ENCODE measurements around the gene PIEZO2. TPM values are rescaled to one million over a fixed set of nuclear protein-coding genes. Genes with fewer than 3 reads are reported as not detected.

PIEZO2 gene
- total RNA-seq, 1 donor from 2014 or later: 134 TPM

DNA sequence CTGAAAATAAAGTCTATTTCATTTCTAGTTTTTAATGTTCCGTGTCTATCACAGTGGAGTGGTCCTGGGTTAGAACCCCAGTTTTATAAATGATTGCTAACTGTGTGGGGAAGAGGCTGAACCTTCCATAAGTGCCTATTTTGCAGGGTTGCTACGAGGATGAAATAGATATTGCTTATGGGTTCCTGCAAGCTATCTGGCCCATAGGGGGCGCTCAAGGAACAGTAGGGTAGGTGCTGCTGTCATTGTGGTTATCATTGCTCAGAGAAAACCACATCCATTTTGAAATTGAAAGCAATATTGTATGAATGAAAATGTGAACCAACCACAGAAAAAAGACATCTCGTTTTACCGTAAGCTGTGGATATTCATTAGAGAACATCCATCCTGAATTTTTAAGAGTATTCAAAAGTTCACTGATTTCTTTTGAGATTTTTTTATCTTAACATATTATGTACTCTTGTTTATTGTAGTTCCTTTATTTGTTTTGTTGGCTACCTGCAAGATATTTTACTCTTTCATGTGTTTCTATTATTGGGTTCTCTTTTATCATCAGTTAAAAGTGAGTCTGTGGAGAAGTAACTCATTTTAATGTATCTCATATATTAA lies 362.0 kb downstream of the PIEZO2 start:
- no peaks in the 10 kb centered on the region for H3K9me3 Mint-ChIP-seq (ENCODE audit: unreplicated experiment)
- peaks cover 56% of the 10 kb centered on the region for H3K36me3 Mint-ChIP-seq (ENCODE audit: unreplicated experiment)
- no peaks in the 10 kb centered on the region for H3K27me3 Mint-ChIP-seq (ENCODE audit: unreplicated experiment)
- DNase-seq (ENCODE audit: extremely low spot score, unreplicated experiment): peak; percentile 91
- H3K4me3 Mint-ChIP-seq (ENCODE audit: unreplicated experiment): no peak overlapping the region
- no peak overlapping the region for H3K27ac Mint-ChIP-seq (ENCODE audit: unreplicated experiment)
- TF ChIP-seq, protein P1, sequence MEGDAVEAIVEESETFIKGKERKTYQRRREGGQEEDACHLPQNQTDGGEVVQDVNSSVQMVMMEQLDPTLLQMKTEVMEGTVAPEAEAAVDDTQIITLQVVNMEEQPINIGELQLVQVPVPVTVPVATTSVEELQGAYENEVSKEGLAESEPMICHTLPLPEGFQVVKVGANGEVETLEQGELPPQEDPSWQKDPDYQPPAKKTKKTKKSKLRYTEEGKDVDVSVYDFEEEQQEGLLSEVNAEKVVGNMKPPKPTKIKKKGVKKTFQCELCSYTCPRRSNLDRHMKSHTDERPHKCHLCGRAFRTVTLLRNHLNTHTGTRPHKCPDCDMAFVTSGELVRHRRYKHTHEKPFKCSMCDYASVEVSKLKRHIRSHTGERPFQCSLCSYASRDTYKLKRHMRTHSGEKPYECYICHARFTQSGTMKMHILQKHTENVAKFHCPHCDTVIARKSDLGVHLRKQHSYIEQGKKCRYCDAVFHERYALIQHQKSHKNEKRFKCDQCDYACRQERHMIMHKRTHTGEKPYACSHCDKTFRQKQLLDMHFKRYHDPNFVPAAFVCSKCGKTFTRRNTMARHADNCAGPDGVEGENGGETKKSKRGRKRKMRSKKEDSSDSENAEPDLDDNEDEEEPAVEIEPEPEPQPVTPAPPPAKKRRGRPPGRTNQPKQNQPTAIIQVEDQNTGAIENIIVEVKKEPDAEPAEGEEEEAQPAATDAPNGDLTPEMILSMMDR (IDR thresholded peaks at IDR 0.05): peak; percentile 90
- no peaks in the 10 kb centered on the region for H3K4me1 Mint-ChIP-seq (ENCODE audit: unreplicated experiment)

DNA sequence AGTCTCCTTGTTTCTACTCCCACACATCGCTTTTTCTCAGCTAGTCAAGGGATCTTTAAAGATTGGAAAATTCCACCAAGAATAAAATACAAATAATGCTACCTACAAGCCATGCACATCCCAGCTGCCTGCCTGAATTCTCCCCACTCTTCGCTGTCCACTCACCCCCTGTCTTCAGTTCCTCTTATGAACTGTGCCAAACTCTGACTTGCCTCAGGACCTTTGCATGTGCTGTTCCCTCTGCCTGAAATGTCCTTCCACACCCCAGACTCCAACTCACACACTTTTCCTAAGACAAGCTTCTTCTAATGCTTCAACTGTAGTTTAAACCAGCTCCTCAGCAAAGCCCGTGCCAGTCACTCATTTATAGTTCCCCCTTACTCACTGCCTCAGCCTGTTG lies 363.6 kb downstream of the PIEZO2 start:
- Mint-ChIP-seq H3K4me1 (ENCODE audit: unreplicated experiment) (no peaks in the 10 kb centered on the region), H3K27me3 (ENCODE audit: unreplicated experiment) (no peaks in the 10 kb centered on the region), H3K4me3 (ENCODE audit: unreplicated experiment) (no peak overlapping the region), H3K27ac (ENCODE audit: unreplicated experiment) (peak overlapping the region; percentile 9), H3K9me3 (ENCODE audit: unreplicated experiment) (no peaks in the 10 kb centered on the region), H3K36me3 (ENCODE audit: unreplicated experiment) (peaks cover 48% of the 10 kb centered on the region)
- DNase-seq (ENCODE audit: extremely low spot score, unreplicated experiment): no peak
- TF ChIP-seq, protein P1 (IDR thresholded peaks at IDR 0.05): no peak

DNA sequence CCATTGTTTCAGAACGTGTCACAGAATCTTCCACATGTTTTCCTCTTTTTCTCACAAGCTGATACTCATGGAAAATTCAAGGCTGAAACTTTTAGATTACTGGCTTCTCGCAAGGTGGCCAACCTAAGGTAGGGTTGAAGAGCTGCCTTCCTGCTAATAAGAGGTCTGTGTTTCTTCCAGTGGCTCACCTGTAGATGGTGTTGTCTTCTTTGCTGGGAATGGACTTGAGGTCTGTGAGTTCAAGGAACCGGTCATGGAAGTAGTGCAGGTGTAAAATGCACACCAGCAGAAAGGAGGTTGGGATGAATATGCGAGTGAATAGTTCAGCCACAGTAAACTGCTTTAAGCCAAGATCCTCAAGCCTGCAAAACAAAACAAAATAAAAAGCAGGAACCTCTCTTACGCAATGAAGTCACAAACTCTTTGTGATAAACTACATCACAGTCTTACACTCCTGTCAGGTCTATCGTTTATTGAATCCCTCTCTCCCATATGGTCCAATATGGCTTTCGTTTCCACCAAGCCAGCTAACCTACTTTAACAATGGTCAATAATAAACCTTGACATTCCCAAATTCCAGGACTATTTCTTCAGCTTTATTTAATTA lies 364.7 kb downstream of the PIEZO2 start:
- Mint-ChIP-seq H3K36me3 (ENCODE audit: unreplicated experiment) (peaks cover 52% of the 10 kb centered on the region), H3K27ac (ENCODE audit: unreplicated experiment) (no peak overlapping the region), H3K4me3 (ENCODE audit: unreplicated experiment) (no peak overlapping the region), H3K9me3 (ENCODE audit: unreplicated experiment) (no peaks in the 10 kb centered on the region), H3K4me1 (ENCODE audit: unreplicated experiment) (no peaks in the 10 kb centered on the region), H3K27me3 (ENCODE audit: unreplicated experiment) (no peaks in the 10 kb centered on the region)
- no peak for DNase-seq (ENCODE audit: extremely low spot score, unreplicated experiment)
- TF ChIP-seq, protein P1 (IDR thresholded peaks at IDR 0.05): no peak

DNA sequence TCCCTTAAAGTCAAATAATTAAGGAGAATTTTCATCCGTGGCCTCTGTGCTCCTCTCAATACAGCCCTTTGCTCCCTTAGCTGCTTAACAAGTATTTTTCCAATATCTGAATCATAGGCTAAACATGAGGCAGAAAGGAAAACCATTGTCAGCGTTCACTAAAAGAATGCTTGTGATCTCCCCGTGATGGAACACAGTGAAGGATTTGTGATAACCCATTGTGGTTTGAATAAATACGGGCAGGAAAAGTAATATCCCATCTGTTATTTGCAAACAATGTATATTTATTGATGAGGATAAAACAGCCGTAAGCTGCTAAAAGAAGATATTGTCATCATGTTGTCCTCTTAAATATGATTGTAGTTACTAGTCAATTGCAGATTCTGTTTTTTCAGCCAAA lies 365.4 kb downstream of the PIEZO2 start:
- Mint-ChIP-seq H3K4me1 (ENCODE audit: unreplicated experiment) (no peaks in the 10 kb centered on the region), H3K27me3 (ENCODE audit: unreplicated experiment) (no peaks in the 10 kb centered on the region), H3K27ac (ENCODE audit: unreplicated experiment) (no peak overlapping the region), H3K4me3 (ENCODE audit: unreplicated experiment) (no peak overlapping the region), H3K9me3 (ENCODE audit: unreplicated experiment) (no peaks in the 10 kb centered on the region), H3K36me3 (ENCODE audit: unreplicated experiment) (peaks cover 50% of the 10 kb centered on the region)
- DNase-seq (ENCODE audit: extremely low spot score, unreplicated experiment): no peak
- TF ChIP-seq, protein P1 (IDR thresholded peaks at IDR 0.05): no peak

DNA sequence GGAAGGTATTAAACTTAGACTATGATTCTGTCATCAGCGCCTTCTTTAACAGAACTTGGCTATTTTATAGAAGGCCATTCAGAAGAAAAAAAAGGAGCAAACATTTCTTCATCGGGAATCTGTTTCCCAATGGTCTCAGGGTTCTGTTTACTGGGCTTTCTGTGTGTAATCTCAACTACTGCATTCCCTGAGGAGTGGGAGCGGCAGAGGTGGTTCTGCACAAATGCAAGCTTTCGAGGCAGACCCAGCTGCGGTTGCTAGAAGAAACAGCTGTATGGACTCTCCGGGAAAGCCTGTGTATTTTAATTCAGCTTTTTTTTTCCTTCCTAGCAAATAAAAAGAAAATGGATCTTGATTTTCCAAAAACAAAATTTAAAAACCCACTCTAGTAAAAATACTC lies 372.9 kb downstream of the PIEZO2 start:
- TF ChIP-seq, protein P1 (IDR thresholded peaks at IDR 0.05): no peak
- Mint-ChIP-seq H3K9me3 (ENCODE audit: unreplicated experiment) (peaks cover 7% of the 10 kb centered on the region), H3K36me3 (ENCODE audit: unreplicated experiment) (peaks cover 49% of the 10 kb centered on the region), H3K4me1 (ENCODE audit: unreplicated experiment) (peaks cover 4% of the 10 kb centered on the region), H3K4me3 (ENCODE audit: unreplicated experiment) (no peak overlapping the region), H3K27ac (ENCODE audit: unreplicated experiment) (no peak overlapping the region), H3K27me3 (ENCODE audit: unreplicated experiment) (no peaks in the 10 kb centered on the region)
- no peak for DNase-seq (ENCODE audit: extremely low spot score, unreplicated experiment)
